Lower leg skin (tissue), 3 donors: Measurements from ENCODE around the gene ADARB2.

Experiments
- POLR2A ChIP-seq, 2 donors: fragments of 450-650 bp; IDR thresholded peaks; one replicate each; pipeline ENCODE4 v1.6.1; 2016 to 2017; ENCODE audit warnings: antibody characterized with exemption in 2 of 2, mild to moderate bottlenecking in 1 of 2, moderate library complexity in 1 of 2
- TF ChIP-seq, protein P1 (sequence below), 3 donors: fragments of 450-650 bp; IDR thresholded peaks; one replicate each; pipeline ENCODE4 v1.5.1; 2016; ENCODE audit warnings: antibody characterized with exemption in 3 of 3, mild to moderate bottlenecking in 3 of 3, moderate library complexity in 2 of 3

DNA sequence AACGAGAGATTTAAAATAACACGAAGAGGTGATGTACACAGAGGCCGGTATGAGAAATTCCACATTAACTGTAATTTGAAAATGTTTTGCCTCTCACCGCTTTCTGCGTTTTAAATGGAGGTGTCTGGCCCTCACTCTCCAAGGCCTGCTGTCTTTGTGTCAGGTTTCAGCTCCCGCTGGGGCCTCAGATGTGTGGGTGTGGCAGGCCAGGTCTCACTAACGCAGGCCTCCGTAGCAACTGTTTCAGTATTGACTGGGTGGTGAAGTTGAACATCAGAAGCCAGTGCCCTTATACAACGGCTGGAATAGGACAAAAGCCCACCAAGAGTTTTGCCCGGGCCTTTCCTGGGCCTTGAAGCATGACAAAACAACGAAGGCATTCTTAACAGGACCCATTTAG is 303.1 kb downstream of the ADARB2 start:
- TF ChIP-seq, protein P1, sequence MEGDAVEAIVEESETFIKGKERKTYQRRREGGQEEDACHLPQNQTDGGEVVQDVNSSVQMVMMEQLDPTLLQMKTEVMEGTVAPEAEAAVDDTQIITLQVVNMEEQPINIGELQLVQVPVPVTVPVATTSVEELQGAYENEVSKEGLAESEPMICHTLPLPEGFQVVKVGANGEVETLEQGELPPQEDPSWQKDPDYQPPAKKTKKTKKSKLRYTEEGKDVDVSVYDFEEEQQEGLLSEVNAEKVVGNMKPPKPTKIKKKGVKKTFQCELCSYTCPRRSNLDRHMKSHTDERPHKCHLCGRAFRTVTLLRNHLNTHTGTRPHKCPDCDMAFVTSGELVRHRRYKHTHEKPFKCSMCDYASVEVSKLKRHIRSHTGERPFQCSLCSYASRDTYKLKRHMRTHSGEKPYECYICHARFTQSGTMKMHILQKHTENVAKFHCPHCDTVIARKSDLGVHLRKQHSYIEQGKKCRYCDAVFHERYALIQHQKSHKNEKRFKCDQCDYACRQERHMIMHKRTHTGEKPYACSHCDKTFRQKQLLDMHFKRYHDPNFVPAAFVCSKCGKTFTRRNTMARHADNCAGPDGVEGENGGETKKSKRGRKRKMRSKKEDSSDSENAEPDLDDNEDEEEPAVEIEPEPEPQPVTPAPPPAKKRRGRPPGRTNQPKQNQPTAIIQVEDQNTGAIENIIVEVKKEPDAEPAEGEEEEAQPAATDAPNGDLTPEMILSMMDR (IDR thresholded peaks at IDR 0.05) = no peak
- TF ChIP-seq POLR2A (IDR thresholded peaks at IDR 0.05) = no peak
